NCI-H1092 (cell line): Measurements from ENCODE around the gene HECW1.

Source experiments
- DNase-seq: peaks from one replicate; lab custom pipeline; 2025; lab: John Stamatoyannopoulos, UW

Gene HECW1

GRCh38 chr7:43502941-43503340 is 390.5 kb downstream of the HECW1 start:
- no peak for DNase-seq

DNA sequence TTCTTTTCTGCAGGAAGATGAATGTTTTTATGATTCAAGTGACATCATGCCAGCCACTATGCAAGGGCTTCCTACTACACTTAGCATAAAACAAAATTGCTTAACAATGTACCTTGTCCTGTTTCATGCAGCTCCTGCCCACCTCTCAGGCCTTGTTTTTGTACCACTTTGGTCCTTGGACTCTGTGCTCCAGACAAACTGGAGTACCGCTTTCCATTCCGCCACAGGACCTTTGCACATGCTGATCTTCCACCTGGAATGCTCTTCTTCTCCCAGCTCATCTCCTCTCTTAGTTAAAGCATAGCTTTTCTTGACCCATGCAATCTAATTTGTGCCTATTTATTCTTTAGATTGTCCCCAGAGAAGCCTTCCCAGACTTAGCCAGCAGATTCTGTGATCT is 393.0 kb downstream of the HECW1 start:
- no peak for DNase-seq

GRCh38 chr7:43506460-43506859 is 394.0 kb downstream of the HECW1 start:
- DNase-seq, result no peak

GRCh38 chr7:43508461-43508860 is 396.0 kb downstream of the HECW1 start:
- DNase-seq, result no peak

GRCh38 chr7:43509906-43510305 is 397.5 kb downstream of the HECW1 start:
- DNase-seq, result no peak

GRCh38 chr7:43511029-43511428 is 398.6 kb downstream of the HECW1 start:
- no peak for DNase-seq

DNA sequence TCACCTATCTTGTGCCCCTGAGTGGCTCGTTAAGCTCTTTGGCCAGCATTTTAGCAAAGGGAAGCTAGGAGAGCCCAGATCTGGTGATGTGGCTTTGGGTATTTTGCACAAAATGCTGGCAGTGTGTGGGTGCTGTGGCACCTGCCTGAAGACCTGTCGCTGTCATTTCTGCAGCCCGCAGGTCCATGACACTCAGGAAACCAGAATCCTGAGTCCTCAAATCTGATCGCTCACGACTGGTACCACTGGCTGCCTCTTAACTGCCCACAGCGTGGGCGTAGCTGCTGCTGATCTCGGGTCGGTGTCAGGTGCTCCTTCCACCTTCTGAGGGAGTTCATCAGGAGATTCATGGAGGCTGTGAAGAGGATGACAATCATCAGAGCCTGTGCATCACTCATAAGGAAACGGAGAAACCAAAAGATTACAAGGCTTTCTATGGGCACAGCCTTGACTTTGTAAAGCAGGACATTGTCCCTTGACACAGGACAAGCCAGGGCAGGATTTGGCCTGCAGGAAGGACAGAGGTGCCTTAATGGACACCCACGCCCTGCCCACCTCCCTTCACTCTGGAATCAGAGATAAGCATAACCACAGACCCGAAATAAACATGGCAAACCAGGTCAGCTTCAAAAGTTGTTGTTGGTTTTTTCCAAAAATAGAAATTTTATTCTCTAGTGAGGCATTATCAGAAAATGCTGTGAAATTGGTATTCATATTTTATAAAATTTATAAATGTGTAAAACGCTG is 399.5 kb downstream of the HECW1 start:
- no peak for DNase-seq

DNA sequence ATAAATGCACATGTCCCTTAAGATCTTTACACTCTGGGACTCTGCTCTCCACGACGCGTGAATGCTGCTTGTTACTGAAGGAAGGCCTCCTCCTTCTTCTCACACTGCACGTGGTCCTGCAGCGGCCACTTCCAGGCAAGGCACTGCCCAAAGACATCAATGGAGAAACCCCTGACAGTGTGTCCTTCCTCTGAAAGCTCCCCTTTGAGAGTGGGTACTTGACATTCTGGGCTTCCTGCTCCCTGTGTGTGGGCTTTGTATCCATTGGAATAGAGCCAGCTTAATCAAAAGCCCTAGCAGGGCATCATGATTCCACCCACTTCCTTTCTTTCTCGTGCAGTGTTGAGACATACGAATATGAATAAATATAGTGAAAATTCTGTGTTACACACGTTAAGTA is 400.8 kb downstream of the HECW1 start:
- peak; percentile 36 for DNase-seq

- no peak for DNase-seq
Measured at GRCh38 chr7:43516581-43517342, 404.3 kb downstream of the HECW1 start.

DNA sequence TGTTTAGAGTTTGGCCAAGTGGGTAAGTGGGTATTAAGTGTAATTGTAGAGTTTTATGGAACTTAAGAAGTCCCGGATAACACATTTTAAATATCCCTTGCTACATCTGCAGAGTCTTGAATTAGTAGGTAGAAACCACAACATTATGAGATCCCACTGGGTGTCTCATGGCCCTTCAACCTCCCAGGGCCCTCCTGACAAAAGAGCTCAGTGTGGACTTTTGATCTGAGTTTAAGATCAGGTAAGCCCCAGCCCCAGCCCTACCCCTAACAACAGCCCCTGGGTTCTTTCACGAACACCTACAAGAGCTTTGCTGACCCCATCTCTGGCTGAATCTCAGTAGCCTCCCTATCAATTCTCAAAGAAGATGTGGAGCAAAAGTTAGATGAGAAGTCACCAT is 405.0 kb downstream of the HECW1 start:
- no peak for DNase-seq

- no peak for DNase-seq
Measured at GRCh38 chr7:43520201-43520600, 407.8 kb downstream of the HECW1 start.

DNA sequence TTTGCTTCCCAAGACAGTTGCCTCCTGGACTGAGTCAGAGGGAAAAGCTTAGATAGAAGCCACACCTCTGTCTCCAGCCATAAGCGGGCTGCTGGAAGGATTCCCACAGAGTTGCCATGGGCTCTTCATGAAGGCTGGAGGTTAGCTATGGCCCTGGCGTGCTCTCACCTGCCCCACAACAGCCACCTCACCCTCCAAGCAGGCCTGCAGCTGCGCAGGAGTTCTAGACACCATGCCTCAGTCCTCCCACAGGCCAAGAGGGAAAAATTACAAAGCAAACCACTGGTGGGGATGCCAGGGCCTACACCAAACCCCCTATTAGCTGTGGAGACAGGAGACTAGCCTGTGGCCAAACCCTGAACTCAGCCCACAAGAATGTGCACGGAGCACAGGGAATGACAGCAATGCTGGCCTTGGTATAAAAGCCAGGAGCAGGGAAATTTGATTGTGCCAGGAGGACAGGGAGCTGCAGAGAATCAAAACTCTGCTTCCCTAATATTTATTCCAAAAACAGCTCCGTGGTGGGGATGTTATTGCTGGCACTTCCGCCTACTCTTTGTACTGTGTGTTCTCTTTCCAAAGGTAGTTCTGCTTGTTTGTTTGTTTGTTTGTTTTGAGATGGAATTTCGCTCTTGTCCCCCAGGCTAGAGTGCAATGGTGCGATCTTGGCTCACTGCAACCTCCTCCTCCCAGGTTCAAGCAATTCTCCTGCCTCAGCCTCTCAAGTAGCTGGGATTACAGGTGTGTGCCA is 410.1 kb downstream of the HECW1 start:
- DNase-seq, result no peak

GRCh38 chr7:43528576-43529354 is 416.3 kb downstream of the HECW1 start:
- DNase-seq, result no peak

DNA sequence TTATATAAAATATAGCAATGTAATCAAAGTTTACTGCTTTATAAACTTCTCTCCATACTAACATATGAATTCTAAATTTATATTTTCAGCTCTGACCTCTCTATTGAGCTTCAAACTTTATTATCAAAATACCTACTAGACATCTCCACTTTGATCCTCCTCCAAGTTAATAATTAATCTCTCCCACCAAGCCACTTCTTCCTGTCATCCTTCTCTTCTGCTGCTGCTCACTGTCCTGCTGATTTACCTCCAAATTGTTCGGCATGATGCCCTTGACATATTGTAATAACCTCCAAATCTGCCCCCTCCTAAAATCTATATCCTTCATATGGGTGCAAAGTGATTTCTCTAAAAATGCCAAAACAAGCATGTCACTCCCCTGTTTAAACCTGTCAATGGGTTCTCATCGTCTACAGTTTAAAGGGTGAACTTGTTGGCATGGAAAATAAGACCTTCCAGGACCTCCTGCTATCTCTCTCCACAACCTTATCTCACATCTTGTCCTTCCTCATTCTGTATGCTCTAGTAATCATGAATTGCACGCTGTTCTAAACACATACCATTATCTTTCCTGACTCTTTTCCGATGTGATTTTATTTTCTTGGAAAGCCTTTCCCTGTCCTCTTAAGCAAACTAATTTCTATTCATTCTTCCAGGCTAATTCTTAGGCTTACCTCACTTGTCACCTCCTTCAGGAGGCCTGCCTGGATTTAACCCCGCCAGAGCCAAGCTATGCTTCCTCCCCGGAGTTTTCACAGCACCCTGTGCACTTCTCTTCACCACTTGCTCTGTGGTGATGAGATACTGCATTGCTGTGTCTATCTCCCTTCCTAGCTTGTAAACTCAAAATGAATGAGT is 418.3 kb downstream of the HECW1 start:
- DNase-seq, result no peak

DNA sequence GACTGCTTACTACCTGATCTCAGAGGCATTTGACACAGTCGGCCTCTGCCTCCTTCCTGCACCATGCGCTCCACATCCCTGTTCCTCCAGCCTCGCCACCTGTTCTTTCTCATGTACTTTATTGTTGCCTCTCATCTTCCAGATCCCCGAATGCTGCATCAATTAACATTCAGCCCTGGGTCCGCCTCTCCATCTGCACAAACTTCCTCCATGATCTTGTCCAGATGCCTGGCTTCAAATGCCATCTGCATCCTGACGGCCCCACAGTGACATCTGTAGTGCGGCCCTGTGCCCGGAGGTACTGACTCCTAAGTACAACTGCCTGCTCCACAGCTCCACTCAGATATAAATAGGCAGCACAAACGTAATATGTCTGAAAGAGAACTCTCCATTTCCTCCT is 419.3 kb downstream of the HECW1 start:
- no peak for DNase-seq

DNA sequence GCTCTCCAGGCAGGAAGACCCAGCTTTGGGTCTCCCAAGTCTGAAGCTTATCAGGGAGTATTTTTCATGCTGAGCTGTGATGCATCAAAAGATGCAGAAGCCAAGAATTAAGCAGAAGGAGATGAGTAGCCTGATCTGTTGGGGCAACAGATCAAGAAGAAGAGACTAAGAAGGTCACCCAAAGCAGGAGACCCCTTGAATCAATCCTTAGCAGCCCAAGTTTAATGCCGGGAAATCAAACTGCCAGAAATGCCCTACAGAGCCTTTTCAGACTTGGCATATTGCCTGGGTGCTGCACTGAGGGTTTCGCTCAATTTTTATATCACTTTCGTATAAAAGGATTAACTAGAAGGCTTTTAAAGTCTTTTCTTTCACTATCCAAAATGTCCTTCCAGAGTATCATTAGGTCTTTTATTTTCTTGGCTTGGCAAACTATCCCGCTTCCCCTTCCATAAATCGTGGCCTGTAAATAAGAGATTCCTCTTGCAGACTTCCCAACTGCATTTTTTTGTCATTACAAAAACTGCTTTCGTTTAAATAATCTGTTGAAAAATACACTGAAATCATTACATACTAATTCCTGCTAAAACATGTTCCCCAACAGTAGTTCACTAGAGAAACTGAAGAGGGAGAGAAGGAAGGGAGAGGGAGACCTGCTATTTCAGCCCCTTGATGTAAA is 421.5 kb downstream of the HECW1 start:
- no peak for DNase-seq

- no peak for DNase-seq
Measured at GRCh38 chr7:43535031-43535451, 422.6 kb downstream of the HECW1 start.

DNA sequence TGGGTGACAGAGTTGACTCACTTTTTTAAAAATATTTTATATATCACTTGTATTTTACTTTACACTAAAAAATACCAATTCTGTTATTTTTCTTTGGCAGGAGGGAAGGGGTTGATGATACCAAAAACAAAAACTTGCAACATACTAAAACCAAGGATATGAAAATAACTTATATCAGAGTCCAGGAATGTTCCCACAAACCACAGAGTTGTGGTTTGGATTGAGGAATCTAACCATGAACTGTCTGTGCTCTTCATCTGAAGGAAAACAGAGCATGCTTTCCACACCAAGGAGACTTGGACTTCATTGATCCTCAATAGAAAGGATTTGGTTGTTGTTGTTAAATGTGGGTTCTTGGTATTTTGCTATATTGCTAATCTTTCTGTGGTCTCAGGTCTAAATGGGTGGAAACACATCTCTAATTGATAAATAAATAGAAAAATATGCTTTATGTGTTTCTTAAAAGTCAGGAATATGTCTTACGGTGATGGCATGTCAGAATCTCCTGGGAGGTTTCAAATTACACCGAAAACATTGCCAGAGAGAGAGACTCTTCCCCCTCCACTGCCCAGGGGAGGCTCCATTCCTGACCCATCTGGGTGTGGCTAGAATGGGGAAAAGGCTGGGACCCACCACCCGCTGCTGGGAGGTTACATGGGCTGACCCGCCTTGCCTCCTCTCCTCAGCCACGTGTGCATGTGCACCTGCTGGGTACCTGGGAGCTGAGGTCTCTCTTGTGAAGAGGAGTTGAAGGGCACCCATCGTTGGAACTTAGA is 423.6 kb downstream of the HECW1 start:
- no peak for DNase-seq

DNA sequence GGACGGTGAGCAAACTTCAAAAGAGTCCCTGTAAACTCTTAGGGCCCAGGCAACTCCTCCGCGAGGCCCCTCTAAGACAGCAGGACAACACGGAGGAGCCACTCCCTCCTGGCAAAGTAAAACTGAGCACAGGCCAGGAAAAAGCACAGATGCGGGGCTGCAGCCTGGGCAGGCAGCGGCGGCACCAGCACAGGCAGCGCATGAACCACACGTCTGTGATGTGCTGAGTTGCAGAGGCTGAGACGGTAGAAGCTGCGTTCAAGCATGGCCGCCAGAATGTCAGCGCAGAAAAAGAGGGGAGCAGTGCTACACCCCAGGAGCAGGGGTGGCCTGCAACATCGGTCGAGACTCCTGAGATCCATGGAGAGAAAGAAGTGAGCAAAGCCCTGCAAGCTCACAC is 424.3 kb downstream of the HECW1 start:
- no peak for DNase-seq
